ENCODE results near the gene CFAP299. TPM values are rescaled to one million over a fixed set of nuclear protein-coding genes. Genes with fewer than 3 reads are reported as not detected.

Gene CFAP299
- total RNA-seq, 1 donor from 2014 or later = not detected

DNA sequence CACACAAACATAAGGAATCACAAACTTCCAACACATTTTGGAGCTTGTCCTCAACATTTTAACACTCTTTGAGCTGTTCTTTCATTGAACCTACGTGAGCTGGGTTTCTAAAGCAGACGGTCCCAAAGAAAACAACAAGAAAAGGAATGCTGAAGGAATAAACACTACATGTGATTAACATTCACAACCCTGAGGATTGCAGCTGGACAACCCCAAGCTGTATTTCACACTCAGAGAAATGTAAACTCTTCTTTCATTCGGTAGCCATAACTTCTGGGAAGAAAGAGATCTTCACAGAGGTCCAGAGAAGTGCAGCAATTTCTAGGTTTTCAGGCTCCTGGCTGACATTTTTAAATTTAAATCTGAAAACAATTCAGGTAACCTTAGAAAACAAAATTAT is 130.2 kb downstream of the CFAP299 start:
- DNase-seq (ENCODE audit: low read depth, low spot score) = no peak
- peaks cover 3% of the 10 kb centered on the region for H3K9me3 Mint-ChIP-seq
- TF ChIP-seq, protein P1, sequence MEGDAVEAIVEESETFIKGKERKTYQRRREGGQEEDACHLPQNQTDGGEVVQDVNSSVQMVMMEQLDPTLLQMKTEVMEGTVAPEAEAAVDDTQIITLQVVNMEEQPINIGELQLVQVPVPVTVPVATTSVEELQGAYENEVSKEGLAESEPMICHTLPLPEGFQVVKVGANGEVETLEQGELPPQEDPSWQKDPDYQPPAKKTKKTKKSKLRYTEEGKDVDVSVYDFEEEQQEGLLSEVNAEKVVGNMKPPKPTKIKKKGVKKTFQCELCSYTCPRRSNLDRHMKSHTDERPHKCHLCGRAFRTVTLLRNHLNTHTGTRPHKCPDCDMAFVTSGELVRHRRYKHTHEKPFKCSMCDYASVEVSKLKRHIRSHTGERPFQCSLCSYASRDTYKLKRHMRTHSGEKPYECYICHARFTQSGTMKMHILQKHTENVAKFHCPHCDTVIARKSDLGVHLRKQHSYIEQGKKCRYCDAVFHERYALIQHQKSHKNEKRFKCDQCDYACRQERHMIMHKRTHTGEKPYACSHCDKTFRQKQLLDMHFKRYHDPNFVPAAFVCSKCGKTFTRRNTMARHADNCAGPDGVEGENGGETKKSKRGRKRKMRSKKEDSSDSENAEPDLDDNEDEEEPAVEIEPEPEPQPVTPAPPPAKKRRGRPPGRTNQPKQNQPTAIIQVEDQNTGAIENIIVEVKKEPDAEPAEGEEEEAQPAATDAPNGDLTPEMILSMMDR (conservative IDR thresholded peaks at IDR 0.05) = no peak
- H3K27me3 Mint-ChIP-seq (ENCODE audit: low read depth) = no peaks in the 10 kb centered on the region
- H3K27ac Mint-ChIP-seq (ENCODE audit: unreplicated experiment) = no peak overlapping the region
- H3K4me3 Mint-ChIP-seq = no peak overlapping the region
- H3K4me1 Mint-ChIP-seq = peaks cover 6% of the 10 kb centered on the region
- no peaks in the 10 kb centered on the region for H3K36me3 Mint-ChIP-seq (ENCODE audit: low read depth)

DNA sequence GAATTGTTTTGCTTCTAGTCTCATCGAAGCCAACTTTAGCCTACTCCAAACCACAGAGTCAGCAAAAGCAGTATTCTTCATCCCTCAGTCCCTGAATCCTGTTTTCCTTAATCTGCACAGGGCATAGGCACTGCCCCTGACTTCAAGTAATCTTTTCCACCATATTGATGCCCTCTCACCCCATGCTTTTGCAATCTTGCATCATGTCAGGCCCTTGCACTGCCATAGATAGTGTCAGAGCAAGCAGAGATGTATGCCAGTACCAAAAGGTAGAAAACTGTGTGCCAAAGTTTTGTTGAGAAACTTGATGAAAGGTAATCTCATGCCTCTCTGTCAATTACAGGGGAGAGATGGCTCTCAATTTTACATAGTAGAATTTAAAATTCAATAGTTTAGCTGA is 131.1 kb downstream of the CFAP299 start:
- DNase-seq (ENCODE audit: low read depth, low spot score) = no peak
- Mint-ChIP-seq H3K4me1 (peaks cover 6% of the 10 kb centered on the region), H3K4me3 (no peak overlapping the region), H3K27me3 (ENCODE audit: low read depth) (no peaks in the 10 kb centered on the region), H3K36me3 (ENCODE audit: low read depth) (no peaks in the 10 kb centered on the region), H3K27ac (ENCODE audit: unreplicated experiment) (no peak overlapping the region), H3K9me3 (peaks cover 3% of the 10 kb centered on the region)
- TF ChIP-seq, protein P1 (conservative IDR thresholded peaks at IDR 0.05) = no peak

DNA sequence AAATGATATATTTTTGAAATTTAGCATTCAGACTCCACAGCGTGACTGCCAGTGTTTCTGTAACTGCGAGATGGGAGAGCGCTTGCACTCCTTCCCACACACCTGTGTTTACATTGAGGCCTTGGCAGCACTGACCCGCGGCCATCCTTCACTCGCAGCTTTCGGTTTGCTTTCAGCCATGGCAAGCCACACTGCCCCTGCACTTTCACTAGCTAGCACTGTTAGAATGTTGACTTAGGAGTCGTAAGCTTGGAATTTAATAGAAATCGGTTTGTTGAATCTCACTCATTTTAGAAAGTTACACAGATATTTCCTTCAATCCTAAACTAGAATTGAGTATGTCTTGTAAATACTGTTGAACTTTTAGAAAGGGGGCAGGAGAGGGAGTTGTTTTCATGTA is 136.2 kb downstream of the CFAP299 start:
- Mint-ChIP-seq H3K9me3 (no peaks in the 10 kb centered on the region), H3K36me3 (ENCODE audit: low read depth) (no peaks in the 10 kb centered on the region), H3K4me3 (no peak overlapping the region), H3K27me3 (ENCODE audit: low read depth) (peaks cover 4% of the 10 kb centered on the region), H3K4me1 (no peaks in the 10 kb centered on the region), H3K27ac (ENCODE audit: unreplicated experiment) (no peak overlapping the region)
- TF ChIP-seq, protein P1 (conservative IDR thresholded peaks at IDR 0.05) = no peak
- no peak for DNase-seq (ENCODE audit: low read depth, low spot score)

DNA sequence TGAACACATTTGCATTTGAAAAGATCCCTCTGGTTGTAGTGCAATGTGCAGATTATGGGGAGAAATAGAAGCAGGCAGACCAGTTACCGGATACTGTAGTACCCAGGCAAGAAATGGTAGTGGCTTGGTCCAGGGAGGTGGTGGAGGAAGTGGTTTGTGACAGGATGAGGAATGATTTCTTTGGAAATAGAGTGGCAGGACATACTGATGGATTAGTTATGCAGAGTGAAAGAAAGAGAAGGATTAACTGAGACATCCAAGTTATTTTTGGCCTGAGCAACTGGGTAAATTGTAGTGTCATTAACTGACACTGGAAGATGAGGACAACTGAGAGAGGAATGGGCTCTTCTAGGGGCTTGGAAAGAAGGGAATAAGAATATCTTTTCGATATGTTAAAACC is 139.7 kb downstream of the CFAP299 start:
- no peaks in the 10 kb centered on the region for H3K9me3 Mint-ChIP-seq
- H3K4me3 Mint-ChIP-seq = no peak overlapping the region
- DNase-seq (ENCODE audit: low read depth, low spot score) = no peak
- no peaks in the 10 kb centered on the region for H3K4me1 Mint-ChIP-seq
- no peak overlapping the region for H3K27ac Mint-ChIP-seq (ENCODE audit: unreplicated experiment)
- TF ChIP-seq, protein P1 (conservative IDR thresholded peaks at IDR 0.05) = no peak
- H3K27me3 Mint-ChIP-seq (ENCODE audit: low read depth) = peaks cover 6% of the 10 kb centered on the region
- no peaks in the 10 kb centered on the region for H3K36me3 Mint-ChIP-seq (ENCODE audit: low read depth)

DNA sequence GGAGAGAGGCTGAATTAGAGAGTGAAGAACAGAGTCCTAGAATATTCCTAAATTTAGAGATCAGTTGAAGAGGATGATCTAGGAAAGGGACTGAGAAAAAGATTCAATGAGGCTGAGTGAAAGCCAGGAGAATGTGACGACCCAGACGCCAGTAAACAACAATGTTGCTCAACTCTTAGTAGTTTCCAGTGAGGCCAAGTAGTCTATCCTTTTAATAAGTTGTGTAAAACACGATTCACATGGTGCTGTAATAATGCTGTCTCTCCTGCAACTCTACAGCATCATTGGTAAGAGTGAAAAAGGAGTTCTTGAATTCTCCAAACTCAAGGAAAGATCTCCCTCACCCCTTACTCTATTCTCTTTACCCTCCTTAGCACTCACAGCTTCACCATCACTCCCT is 140.3 kb downstream of the CFAP299 start:
- no peaks in the 10 kb centered on the region for H3K36me3 Mint-ChIP-seq (ENCODE audit: low read depth)
- H3K4me3 Mint-ChIP-seq = no peak overlapping the region
- TF ChIP-seq, protein P1 (conservative IDR thresholded peaks at IDR 0.05) = no peak
- no peaks in the 10 kb centered on the region for H3K9me3 Mint-ChIP-seq
- no peak overlapping the region for H3K27ac Mint-ChIP-seq (ENCODE audit: unreplicated experiment)
- no peak for DNase-seq (ENCODE audit: low read depth, low spot score)
- H3K27me3 Mint-ChIP-seq (ENCODE audit: low read depth) = peaks cover 6% of the 10 kb centered on the region
- no peaks in the 10 kb centered on the region for H3K4me1 Mint-ChIP-seq

DNA sequence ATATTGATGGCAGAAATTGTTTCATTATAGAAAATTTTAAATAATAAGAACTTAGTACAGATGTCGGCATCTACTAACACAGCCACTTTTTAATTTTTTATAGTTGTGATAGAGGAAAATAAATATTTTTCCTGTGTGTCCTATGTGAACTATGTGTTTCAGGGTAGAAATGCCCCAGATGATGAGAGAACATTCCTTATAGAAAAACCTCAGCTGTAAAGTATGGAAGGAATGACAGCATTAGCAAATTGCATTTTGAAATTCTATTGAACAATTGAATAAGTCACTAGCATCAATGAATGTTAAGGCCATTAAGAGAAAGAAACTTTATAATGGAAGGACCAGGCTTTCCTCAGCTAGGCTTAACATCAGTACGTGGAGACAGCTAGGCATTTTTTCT is 149.2 kb downstream of the CFAP299 start:
- Mint-ChIP-seq H3K4me1 (no peaks in the 10 kb centered on the region), H3K27ac (ENCODE audit: unreplicated experiment) (no peak overlapping the region), H3K36me3 (ENCODE audit: low read depth) (no peaks in the 10 kb centered on the region), H3K4me3 (no peak overlapping the region), H3K9me3 (no peaks in the 10 kb centered on the region), H3K27me3 (ENCODE audit: low read depth) (no peaks in the 10 kb centered on the region)
- no peak for DNase-seq (ENCODE audit: low read depth, low spot score)
- TF ChIP-seq, protein P1 (conservative IDR thresholded peaks at IDR 0.05) = no peak

Data from neural crest cell (in vitro differentiated cells).